Activated CD4-positive, alpha-beta T cell treated with anti-CD3 and anti-CD28 coated beads for 24 hours (primary cell): ENCODE results near the gene DBX2.
"Not testable (repeated sequence)": the region's sequence is repeated elsewhere in the genome, so short reads cannot be mapped to it uniquely, and the experiment has no call there.

ENCODE experiments used
- DNase-seq, 2 donors: peaks; one replicate each; pipeline ENCODE4 v3.0.0-alpha.2; 2020; ENCODE audit warnings: low read depth in 2 of 2

The DBX2 gene

GRCh38 chr12:45010059-45010458 lies 40.8 kb downstream of the DBX2 start:
- no peak for DNase-seq

- DNase-seq, result no peak
Observed at GRCh38 chr12:45008211-45008610, 42.7 kb downstream of the DBX2 start.

- no peak for DNase-seq
Observed at GRCh38 chr12:44999355-44999754, 51.5 kb downstream of the DBX2 start.

- no peak for DNase-seq
Observed at GRCh38 chr12:44993161-44993560, 57.7 kb downstream of the DBX2 start.

GRCh38 chr12:44984863-44985262 lies 66.0 kb downstream of the DBX2 start:
- not testable (repeated sequence) for DNase-seq

GRCh38 chr12:44979918-44980317 lies 71.0 kb downstream of the DBX2 start:
- DNase-seq, result no peak

- no peak for DNase-seq
Observed at GRCh38 chr12:44976246-44976645, 74.7 kb downstream of the DBX2 start.

GRCh38 chr12:44972746-44973421 lies 78.0 kb downstream of the DBX2 start:
- no peak for DNase-seq

- no peak for DNase-seq
Observed at GRCh38 chr12:44968965-44969364, 81.9 kb downstream of the DBX2 start.
